Measurements from ENCODE around the gene PRX. TPM values are rescaled to one million over a fixed set of nuclear protein-coding genes. Genes with fewer than 3 reads are reported as not detected.
"Not testable (repeated sequence)": the region's sequence is repeated elsewhere in the genome, so short reads cannot be mapped to it uniquely, and the experiment has no call there.

PRX gene
- polyA plus RNA-seq, 1 donor (not counting 4 experiments of a cell fraction or from before 2014, with no cell fraction given) = 0.42 TPM

DNA sequence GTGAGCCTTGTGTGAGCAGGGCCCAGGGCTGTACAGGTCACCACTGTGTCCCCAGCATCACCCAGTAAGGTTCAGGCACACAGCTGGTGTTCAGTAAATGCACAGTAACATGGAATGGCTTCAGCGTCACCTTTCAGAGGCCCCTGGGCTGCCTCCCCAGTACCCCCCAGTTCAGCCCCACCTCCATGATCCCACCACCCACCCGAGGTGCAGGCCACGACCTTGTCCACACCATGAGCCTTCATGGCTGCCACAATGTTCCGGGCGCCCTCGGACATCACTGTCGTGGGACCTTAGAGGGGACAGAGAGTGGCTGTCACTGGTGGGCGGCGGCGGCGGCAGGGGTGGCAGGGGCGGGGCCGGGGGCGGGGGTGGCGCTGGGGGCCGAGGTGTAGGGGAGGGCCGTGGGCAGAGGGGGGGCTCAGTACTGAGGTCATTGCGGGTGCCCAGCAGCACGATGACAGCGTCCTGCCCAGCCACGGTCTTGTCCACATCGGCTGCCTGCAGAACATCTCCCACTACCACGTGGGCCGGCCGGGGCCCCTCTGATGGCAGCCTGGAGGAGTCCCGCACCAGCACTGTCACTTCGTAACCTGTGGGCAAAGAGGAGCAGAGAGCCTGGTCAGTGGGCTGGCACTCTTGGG lies 44.9 kb upstream of the PRX start:
- no peak overlapping the region for H3K4me3 ChIP-seq (ENCODE audit: control insufficient read depth in 2 of 3, extremely low read depth in 1 of 3, insufficient read depth in 2 of 3, low read depth in 1 of 3, low read length in 3 of 3)
- TF ChIP-seq, protein P1, sequence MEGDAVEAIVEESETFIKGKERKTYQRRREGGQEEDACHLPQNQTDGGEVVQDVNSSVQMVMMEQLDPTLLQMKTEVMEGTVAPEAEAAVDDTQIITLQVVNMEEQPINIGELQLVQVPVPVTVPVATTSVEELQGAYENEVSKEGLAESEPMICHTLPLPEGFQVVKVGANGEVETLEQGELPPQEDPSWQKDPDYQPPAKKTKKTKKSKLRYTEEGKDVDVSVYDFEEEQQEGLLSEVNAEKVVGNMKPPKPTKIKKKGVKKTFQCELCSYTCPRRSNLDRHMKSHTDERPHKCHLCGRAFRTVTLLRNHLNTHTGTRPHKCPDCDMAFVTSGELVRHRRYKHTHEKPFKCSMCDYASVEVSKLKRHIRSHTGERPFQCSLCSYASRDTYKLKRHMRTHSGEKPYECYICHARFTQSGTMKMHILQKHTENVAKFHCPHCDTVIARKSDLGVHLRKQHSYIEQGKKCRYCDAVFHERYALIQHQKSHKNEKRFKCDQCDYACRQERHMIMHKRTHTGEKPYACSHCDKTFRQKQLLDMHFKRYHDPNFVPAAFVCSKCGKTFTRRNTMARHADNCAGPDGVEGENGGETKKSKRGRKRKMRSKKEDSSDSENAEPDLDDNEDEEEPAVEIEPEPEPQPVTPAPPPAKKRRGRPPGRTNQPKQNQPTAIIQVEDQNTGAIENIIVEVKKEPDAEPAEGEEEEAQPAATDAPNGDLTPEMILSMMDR (optimal IDR thresholded peaks at IDR 0.05 in 1 of 3, IDR thresholded peaks at IDR 0.05 in 1 of 3, conservative IDR thresholded peaks at IDR 0.05 in 1 of 3; ENCODE audit: extremely low read depth in 1 of 3, insufficient read depth in 2 of 3, low read length in 3 of 3) = no peak
- no peak for TF ChIP-seq EZH2 (IDR thresholded peaks at IDR 0.05; ENCODE audit: low read length)
- no peaks in the 10 kb centered on the region for H3K27me3 ChIP-seq (ENCODE audit: control insufficient read depth, extremely low read depth, insufficient read depth, low read length)
- no peak overlapping the region for H3K4me2 ChIP-seq (ENCODE audit: control insufficient read depth, extremely low read depth, insufficient read depth, low read depth, low read length)
- no peaks in the 10 kb centered on the region for H3K9me3 ChIP-seq (ENCODE audit: control insufficient read depth, low read depth, low read length)
- no peaks in the 10 kb centered on the region for H3K9me1 ChIP-seq (ENCODE audit: control insufficient read depth, extremely low read depth, insufficient read depth, low read length)
- FAIRE-seq = no peak
- no peak overlapping the region for H3K9ac ChIP-seq (ENCODE audit: control insufficient read depth, extremely low read depth, insufficient read depth, low read length)
- dilution Hi-C loops (cut with MboI; ENCODE audit: extremely low pct_ligation_motif_present, low sequenced_read_pairs) = no loop called here
- no peaks in the 10 kb centered on the region for H3K79me2 ChIP-seq (ENCODE audit: control insufficient read depth, insufficient read depth, low read length)
- H2AFZ ChIP-seq (ENCODE audit: control insufficient read depth, low read length) = no peak overlapping the region
- H3K4me1 ChIP-seq (ENCODE audit: control insufficient read depth, extremely low read depth, insufficient read depth, low read length) = peaks cover 14% of the 10 kb centered on the region
- no peak for DNase-seq (ENCODE audit: low read depth, low spot score)
- H4K20me1 ChIP-seq (ENCODE audit: control insufficient read depth, extremely low read depth, insufficient read depth, low read length) = no peaks in the 10 kb centered on the region
- no peak overlapping the region for H3K27ac ChIP-seq (ENCODE audit: control insufficient read depth, insufficient read depth, low read length)
- H3K36me3 ChIP-seq (ENCODE audit: control insufficient read depth in 2 of 2, extremely low read depth in 1 of 2, insufficient read depth in 2 of 2, low read length in 2 of 2) = peaks cover 0 to 10% of the 10 kb centered on the region in 2 experiments

DNA sequence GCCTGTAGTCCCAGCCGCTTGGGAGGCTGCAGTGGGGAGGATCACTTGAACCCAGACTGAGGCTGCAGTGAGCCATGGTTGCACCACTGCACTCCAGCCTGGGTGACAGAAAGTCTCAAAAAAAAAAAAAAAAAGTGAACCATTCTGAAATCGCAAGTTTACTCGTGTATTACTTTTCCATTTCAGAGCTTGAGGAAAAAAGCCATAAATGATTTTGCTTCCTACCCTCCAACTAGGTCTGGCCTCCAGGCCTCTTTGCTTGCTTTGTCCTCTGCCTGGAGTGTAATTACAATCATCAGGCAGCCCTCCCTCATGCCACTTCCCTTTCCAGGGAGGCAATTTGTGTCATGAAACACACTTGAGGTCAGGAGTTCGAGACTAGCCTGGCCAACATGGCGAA lies 43.9 kb upstream of the PRX start:
- TF ChIP-seq, protein P1 (optimal IDR thresholded peaks at IDR 0.05 in 1 of 3, IDR thresholded peaks at IDR 0.05 in 1 of 3, conservative IDR thresholded peaks at IDR 0.05 in 1 of 3; ENCODE audit: extremely low read depth in 1 of 3, insufficient read depth in 2 of 3, low read length in 3 of 3) = no peak
- TF ChIP-seq EZH2 (IDR thresholded peaks at IDR 0.05; ENCODE audit: low read length) = no peak
- H3K9me1 ChIP-seq (ENCODE audit: control insufficient read depth, extremely low read depth, insufficient read depth, low read length) = no peaks in the 10 kb centered on the region
- H3K9me3 ChIP-seq (ENCODE audit: control insufficient read depth, low read depth, low read length) = no peaks in the 10 kb centered on the region
- no peak overlapping the region for H3K9ac ChIP-seq (ENCODE audit: control insufficient read depth, extremely low read depth, insufficient read depth, low read length)
- peaks cover 0 to 10% of the 10 kb centered on the region in 2 experiments for H3K36me3 ChIP-seq (ENCODE audit: control insufficient read depth in 2 of 2, extremely low read depth in 1 of 2, insufficient read depth in 2 of 2, low read length in 2 of 2)
- no peak overlapping the region for H3K27ac ChIP-seq (ENCODE audit: control insufficient read depth, insufficient read depth, low read length)
- no peak overlapping the region for H3K4me3 ChIP-seq (ENCODE audit: control insufficient read depth in 2 of 3, extremely low read depth in 1 of 3, insufficient read depth in 2 of 3, low read depth in 1 of 3, low read length in 3 of 3)
- no peak overlapping the region for H3K4me2 ChIP-seq (ENCODE audit: control insufficient read depth, extremely low read depth, insufficient read depth, low read depth, low read length)
- H2AFZ ChIP-seq (ENCODE audit: control insufficient read depth, low read length) = no peak overlapping the region
- DNase-seq (ENCODE audit: low read depth, low spot score) (no peak), FAIRE-seq (no peak)
- no peaks in the 10 kb centered on the region for H4K20me1 ChIP-seq (ENCODE audit: control insufficient read depth, extremely low read depth, insufficient read depth, low read length)
- H3K27me3 ChIP-seq (ENCODE audit: control insufficient read depth, extremely low read depth, insufficient read depth, low read length) = no peaks in the 10 kb centered on the region
- peaks cover 12% of the 10 kb centered on the region for H3K4me1 ChIP-seq (ENCODE audit: control insufficient read depth, extremely low read depth, insufficient read depth, low read length)
- H3K79me2 ChIP-seq (ENCODE audit: control insufficient read depth, insufficient read depth, low read length) = no peaks in the 10 kb centered on the region
- dilution Hi-C loops (cut with MboI; ENCODE audit: extremely low pct_ligation_motif_present, low sequenced_read_pairs) = no loop called here

DNA sequence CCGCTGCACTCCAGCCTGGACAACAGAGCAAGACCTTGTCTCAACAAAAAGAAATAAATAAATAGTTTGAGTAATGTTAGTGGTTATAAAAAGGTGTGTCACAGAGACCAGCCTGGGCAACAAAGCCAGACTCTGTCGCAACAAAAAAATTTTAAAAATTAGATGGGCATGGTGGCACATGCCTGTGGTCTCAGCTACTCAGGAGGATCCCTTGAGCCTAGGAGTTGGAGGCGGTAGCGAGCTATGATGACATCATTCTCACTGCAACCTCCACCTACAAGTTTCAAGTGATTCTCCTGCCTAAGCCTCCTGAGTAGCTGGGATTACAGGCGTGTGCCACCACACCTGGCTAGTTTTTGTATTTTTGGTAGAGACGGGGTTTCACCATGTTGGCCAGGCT lies 40.8 kb upstream of the PRX start:
- H3K4me2 ChIP-seq (ENCODE audit: control insufficient read depth, extremely low read depth, insufficient read depth, low read depth, low read length); H2AFZ ChIP-seq (ENCODE audit: control insufficient read depth, low read length); DNase-seq (ENCODE audit: low read depth, low spot score); FAIRE-seq; H3K9me3 ChIP-seq (ENCODE audit: control insufficient read depth, low read depth, low read length); H3K79me2 ChIP-seq (ENCODE audit: control insufficient read depth, insufficient read depth, low read length); H3K9me1 ChIP-seq (ENCODE audit: control insufficient read depth, extremely low read depth, insufficient read depth, low read length); H3K9ac ChIP-seq (ENCODE audit: control insufficient read depth, extremely low read depth, insufficient read depth, low read length); H4K20me1 ChIP-seq (ENCODE audit: control insufficient read depth, extremely low read depth, insufficient read depth, low read length); H3K27ac ChIP-seq (ENCODE audit: control insufficient read depth, insufficient read depth, low read length); dilution Hi-C loops (cut with MboI; ENCODE audit: extremely low pct_ligation_motif_present, low sequenced_read_pairs); H3K4me3 ChIP-seq (ENCODE audit: control insufficient read depth in 2 of 3, extremely low read depth in 1 of 3, insufficient read depth in 2 of 3, low read depth in 1 of 3, low read length in 3 of 3); H3K27me3 ChIP-seq (ENCODE audit: control insufficient read depth, extremely low read depth, insufficient read depth, low read length); H3K36me3 ChIP-seq (ENCODE audit: control insufficient read depth in 2 of 2, extremely low read depth in 1 of 2, insufficient read depth in 2 of 2, low read length in 2 of 2): not testable (repeated sequence)
- peaks cover 12% of the 10 kb centered on the region for H3K4me1 ChIP-seq (ENCODE audit: control insufficient read depth, extremely low read depth, insufficient read depth, low read length)

Data from keratinocyte (primary cell).